Measurements from ENCODE around the gene GLDN.
"Not testable (repeated sequence)": the region's sequence is repeated elsewhere in the genome, so short reads cannot be mapped to it uniquely, and the experiment has no call there.

Gene GLDN

DNA sequence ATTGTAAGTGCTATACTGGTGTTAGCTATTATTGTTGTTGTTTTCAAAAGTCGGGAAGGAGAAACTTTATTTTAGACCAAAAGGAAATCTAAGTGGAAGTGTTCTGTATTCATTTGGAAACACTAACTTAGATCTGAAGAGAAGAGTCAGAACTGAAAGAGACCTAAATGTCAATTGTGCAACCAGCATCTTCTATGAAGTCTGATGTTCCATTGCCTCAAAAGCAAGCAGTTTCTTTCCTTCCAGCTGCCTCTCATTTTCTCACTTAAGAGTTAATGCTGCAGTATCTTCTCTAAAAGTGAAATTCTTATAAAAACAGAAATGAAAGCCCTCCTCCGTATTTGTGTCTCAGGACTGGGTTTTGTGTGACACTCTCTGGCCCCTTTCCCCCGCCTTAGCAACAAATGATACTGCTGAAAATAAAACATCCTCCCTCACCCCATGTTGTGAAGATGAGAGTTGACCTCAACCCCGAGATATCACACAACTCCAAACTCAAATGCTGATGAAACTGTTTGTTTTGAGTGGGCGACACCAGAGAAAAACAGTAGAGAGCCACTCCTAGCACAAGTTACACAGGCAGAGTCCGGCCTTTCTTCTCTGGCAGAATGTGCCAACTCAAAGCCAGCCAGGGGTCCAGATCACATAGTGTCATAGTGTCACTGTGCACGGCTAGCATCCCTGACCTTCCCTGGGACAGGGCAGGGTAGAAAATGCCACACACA is 48.9 kb downstream of the GLDN start:
- no peak for FAIRE-seq

DNA sequence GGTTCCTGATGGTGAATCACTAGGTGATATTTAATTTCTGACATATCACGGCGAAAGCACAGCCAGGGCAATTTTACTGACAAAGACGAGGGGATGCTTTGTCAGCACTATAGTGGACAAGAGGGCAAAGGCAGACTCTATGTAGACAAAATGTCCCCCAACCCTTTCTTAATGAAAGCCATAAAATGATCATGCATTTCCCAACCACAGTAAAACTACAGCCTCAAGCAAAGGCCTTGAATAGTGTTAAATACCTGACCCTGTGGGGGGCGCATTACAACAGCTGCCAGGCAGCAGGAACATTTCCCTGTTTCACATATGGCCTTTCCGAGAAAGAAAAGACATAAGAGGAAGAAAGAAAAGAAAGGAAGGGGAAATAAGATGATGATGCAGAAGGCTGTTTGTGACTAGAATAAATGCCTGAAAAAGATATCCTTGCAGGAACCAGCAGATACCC is 49.5 kb downstream of the GLDN start:
- FAIRE-seq: no peak

DNA sequence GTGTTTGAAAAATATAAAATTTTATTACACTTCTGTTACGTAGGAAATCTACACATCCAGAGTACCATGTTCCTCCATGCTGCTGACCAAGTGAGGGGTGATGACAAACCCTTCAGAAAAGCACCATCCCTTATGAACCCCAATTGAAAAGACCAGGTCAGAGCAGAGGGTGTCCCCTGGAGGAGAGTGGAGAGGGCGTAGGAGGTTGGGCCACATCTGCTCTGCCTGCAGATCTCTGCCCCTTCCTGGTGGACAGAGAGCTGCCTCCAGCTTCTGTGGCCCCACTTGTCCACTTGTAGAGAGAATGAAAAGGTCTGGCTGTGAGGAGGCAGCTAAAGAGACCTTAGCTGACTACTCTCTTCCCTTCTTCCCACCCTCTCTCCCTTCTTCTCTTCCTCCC is 55.5 kb downstream of the GLDN start:
- no peak for FAIRE-seq

DNA sequence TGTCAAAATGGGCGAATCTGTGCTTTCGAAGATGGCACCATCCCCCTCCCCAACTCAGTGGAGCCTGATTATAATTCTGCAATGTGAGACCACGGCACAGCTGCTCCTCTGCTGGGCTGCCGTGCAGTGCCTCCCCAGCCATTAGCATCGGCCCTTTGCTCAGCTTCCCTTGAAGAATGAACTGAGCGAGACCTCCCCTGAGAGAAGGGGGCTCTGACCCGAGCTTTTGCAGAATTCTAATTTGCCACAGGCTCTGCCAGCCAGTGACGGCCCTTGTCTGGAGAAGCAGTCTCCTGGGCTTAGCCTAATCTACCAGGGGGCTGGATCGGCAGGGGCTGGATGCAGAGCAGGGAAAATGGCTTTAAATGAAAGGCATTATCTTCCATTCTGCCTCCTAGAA is 57.2 kb downstream of the GLDN start:
- FAIRE-seq: no peak

DNA sequence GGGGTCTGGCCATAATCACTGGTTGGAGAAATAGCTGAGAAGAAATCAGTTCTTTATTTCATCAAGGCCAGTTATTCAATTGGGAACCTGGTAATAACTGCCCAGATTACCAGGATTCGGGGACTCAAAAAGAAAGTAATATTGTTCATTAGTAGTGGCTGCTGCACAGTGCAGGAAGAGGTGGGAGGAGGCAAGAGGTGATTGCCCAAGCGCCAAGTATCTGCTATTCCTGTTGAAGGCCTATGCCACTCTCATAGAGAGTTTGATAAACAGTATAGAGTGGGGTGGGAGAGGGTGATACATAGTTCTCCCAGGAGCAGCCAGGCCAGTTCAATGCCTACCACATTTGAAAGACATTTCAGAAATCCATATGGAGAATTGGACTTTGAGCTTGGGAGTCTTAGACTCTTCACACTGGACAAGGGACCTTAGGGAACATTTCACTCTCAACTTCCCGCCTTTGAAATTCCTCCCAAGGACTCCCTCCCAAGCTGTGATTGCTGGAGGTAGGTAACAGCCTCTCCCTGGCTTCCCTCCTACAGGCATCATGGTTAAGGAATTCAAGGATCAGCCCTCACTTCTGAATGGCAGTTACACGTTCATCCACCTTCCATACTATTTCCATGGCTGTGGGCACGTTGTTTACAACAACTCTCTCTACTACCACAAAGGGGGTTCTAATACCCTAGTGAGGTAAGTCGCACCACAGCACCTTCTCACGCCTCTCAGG is 59.8 kb downstream of the GLDN start:
- FAIRE-seq: no peak

DNA sequence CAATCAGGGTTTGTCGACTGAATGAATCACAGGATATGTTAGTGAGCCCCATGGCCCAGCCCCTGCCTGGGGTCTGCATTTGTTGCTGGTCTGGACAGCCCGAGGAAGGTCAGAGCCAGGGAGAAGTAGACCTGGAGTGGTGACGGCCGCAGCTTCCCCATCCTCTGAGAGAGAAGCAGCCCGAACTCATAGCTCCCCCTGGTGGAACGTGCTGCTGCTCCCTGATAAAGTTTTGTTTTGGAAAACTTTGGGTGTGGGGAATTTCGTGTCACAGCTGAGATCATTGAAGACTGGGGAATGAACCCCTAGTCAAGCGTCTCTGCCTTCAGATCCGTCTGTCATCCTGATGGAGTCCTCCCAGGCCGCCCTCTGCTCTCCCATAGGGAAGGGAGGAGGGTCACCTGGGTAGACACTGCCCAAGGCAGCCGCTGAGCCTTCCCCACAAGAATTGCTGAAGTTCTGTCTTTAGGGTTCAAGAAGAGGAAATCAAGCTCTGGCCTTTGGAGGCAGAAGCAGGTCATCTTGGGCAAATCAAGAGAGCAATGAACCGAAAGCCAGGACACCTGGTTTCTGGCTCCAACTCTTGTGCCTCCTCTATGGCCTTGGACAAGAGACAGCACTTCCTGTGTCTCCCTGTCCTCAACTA is 60.5 kb downstream of the GLDN start:
- no peak for FAIRE-seq

DNA sequence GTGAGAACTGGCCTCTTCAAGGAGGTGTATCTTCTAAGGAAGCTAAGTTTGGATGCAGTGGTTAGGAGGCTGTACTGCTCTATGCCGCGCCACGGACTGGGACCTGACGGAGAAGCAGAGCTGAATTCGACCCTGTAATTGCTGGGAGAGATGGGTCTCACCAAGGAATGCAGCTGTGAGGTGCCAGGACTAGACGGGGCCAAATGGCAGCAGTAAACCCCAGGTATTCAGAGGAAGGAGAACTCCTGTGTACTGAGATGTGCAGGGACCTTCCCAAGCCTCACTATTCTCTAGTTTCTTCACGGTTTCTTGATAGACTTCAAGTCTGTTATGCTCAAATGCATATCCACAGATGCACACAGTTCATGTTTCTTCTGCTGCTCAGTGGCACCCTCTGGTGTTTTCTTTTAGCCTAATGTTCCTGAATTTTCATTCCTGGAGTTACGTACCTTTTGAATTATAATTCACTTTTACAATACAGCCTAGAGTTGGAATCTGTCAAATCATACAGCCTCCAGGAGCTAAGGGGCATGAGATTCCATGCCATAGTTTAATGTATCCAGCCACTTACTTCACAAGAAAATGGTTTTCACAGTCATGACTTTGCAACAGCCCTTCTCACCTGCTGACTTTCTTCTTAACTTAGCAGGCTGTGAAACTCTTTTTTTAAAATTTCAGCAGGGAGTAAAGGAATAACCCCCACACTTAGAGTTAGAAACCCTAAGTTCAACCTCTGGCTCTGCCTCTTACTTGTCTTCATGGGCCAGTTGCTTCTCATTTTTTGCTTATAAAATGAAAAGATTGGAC is 61.8 kb downstream of the GLDN start:
- no peak for FAIRE-seq

DNA sequence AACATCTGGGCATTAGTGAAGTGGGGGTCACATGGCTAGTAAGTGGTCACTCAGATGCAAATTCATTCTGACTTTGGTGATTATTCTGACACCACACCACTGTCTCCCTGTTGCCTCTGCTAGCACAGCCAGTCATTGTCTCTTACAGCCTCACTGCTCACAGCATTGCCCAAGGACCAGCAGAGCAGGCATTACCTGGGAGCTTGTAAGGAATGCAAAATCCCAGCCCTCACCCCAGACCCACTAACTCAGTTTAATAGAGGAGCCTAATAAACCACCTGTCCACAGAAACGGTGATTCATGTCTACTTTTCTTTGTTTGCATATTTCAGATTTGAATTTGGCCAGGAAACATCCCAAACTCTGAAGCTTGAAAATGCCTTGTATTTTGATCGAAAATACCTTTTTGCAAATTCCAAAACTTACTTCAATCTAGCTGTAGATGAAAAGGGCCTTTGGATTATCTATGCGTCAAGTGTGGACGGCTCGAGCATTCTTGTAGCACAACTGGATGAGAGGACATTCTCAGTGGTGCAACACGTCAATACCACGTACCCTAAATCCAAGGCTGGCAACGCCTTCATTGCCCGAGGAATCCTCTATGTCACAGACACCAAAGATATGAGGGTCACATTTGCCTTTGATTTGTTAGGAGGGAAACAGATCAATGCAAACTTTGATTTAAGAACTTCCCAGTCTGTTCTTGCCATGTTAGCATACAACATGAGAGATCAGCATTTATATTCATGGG is 62.7 kb downstream of the GLDN start:
- FAIRE-seq: no peak

DNA sequence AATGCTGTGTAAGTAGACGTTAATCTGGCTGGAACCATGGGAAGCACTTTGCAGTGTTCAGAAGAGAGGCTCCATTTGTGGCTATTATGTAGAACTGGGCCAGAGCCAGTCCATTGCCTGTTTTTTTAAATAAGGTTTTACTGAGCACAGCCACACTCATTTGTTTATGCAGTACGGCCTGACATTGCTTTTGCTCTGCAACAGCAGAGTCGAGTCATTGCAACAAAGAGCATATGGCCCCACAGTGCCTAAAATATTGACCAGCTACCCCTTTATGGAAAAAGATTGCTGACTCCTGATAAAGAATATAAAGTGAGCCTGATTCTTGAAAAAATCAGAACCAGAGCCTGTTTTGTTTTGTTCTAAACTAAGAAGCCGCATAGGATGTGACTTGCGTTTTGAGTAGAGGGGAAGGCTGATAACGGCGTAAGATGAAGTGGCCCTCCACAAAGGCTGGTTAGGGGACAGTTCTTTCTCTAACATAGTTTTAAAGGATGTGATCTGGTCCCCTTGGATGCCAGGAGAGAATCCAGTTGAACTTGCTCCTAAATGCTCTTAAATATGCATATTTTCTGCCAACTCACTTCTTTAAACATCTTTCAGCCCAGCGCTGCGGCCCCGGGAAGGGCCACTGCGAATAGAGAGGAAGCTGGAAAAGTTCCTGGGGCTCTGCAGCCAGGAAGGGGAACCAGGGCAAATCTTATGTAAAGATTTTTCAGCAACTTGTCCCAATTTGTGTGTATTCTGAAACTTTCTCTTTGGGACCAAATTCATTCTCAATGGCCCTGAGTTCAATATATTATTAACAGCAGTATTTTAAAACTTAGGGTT is 64.5 kb downstream of the GLDN start:
- FAIRE-seq: no peak

DNA sequence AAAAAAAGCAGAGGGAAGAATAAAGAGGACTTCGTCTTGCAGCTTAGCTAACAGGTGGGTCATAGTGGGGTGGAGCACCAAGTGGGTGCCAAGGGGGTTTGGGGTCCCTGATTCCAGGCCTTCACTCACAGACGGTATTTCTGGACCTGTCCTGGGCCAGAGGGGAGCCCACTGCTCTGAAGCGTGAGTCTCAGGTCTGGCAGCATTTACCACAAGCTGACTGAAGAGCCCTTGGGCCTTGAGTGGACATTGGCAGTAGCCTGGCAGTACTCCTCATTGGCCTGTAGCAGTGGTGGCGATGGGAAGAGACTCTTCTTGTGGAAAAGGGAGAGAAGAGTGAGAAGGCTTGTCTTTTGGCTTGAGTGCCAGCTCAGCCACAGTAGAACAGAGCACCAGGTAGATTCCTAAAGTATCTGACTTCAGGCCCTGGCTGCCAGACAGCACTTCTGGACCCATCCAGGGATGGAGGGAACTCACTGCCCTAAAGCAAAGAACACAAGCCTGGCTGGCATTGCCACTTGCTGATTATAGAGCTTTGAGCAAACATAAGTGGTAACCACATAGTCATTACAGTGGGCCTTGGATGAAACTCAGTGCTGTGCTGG is 72.9 kb downstream of the GLDN start:
- FAIRE-seq: no peak

DNA sequence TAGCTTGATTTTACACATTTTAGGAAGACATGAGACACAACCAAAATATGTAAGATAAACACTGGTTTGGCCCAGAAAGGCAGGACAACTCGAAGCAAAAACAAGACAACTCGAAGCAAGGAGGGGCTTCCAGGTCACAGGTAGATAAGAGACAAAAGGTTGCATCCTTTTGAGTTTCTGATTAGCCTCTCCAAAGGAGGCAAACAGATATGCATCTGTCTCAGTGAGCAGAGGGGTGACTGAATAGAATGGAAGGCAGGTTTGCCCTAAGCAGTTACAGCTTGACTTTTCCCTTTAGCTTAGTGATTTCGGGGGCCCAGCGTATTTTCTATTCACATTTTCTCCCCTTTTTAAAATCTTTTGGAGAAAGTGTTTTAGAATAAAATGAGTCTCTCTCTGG is 74.7 kb downstream of the GLDN start:
- no peak for FAIRE-seq

DNA sequence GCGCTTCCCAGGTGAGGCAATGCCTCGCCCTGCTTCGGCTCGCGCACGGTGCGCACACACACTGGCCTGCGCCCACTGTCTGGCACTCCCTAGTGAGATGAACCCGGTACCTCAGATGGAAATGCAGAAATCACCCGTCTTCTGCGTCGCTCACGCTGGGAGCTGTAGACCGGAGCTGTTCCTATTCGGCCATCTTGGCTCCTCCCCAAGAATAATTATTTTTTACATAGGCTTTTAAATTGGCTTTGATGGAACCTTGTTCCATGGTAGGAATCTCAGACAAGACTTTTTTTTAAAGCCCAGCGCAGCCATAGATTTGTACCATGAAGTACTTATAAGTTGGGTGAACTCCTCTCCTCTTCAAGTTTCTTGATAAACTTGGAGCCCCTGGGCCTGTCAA is 81.6 kb downstream of the GLDN start:
- not testable (repeated sequence) for FAIRE-seq

DNA sequence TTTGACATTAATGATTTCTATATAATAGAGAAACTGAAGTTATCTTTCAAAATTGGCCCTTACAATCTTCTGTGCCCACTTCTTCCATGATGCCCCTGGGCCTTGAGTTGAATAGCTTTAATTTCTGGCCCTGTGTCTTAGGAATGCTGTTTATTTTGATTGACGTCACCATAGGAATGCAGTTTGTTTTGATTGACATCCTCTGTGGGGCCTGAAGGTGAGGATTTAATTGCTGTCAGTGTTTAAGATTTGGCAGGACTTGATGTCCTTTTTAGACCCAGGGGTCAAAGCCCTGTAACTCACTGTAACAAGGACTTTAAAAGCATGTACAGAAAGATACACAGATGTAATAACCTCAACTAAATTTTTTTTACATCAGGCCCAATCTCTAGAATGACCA is 83.3 kb downstream of the GLDN start:
- no peak for FAIRE-seq

DNA sequence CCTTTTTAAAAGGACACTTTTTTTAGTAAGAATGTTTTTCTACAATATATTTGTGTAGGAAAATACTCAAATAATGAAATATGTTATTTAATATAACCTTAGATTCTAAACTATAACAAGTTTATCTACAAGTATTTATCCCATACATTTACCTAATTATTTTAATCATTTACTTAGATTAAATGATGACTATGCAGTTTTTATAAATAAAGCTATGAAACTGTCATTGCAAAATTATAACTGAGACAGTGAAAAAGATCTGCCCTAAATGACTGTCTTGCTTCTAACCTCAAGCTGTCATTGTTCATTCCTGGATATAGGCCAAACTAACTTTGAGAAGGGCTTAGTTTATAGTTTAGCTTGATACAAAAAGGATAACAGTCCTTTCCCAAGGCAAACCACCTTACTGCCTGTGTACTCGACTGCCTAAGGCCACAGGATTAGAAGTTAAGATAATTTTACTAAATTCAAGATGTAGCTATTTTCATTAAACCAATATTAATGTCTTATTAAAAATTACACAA is 84.1 kb downstream of the GLDN start:
- FAIRE-seq: peak; percentile 46

DNA sequence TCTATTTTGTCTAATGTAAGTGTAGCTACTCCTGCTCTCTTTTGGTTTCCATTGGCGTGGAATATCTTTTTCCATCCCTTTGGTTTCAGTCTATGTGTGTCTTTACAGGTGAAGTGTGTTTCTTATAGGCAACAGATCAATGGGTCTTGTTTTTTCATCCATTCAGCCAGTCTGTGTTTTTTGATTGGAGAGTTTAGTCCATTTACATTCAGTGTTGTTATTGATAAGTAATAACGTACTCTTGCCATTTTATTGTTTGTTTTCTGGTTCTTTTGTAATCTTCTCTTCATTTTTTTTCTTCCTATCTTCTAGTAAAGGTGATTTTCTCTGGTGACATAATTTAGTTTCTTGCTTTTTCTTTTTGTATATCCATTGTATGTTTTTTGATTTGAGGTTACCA is 97.1 kb downstream of the GLDN start:
- no peak for FAIRE-seq

DNA sequence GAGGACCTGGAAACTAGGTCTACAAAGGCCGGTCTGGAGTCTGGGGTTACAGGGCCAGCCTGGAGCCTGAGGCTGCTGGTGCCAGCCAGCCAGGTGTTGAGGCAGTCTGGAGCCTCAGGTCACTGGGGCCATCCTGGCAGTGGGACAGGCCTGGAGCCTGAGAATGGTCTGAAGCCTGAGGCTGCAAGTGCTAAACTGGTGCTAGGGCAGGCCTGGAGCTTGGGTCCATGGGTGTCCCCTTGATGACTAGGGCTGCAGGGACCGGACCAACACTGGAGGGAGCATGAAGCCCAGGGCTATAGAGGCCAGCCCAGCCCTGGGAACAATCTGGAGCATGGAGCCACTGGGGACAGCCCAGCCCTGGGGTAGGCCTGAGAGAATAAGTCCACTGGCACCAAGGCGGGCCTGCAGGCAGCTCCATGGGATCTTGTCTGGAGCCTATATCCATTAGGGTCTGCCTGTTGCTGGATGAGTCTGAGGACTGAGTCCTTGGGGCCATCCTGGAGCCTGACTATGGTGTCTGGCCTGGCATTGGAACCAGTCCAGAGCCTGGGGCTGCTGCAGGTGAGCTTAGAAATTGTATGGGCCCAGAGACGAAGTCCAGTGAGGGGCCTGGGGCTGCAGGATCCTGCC is 101.9 kb downstream of the GLDN start:
- no peak for FAIRE-seq

DNA sequence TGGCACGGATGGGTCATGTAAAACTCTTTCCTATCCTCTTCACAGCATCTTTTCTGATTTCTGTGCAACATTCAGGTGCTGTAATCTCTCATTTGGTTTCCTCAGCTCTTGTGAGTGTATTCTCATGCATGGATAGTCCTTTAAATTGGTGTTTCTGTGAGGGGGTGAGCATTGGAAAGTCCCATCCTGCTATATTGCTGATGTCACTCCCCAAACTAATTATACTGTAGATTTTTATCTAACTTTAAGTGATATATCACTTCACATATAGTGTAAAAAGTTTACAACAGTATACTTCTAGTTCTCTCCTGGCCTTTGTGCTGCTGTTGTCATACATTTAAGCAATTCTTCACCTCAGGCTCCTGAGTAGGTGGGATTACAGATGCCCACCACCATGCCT is 102.7 kb downstream of the GLDN start:
- no peak for FAIRE-seq

DNA sequence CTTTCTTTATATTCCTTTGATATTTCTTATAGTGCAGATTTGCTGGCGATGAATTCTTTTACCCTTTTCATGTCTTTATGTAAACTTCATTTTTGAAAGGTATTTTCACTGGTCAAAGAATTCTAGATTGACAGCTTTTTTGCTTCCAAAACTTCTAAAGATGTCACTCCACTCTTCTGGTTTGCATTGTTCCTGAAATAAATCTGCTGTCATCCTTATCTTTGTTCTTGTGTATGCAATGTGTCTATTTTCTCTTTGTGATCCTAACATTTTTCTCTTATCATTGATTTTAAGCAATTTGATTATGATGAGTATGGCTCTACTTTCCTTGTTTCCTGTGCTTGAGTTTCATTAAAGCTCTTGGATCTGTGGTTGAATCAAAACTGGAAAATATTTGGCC is 103.4 kb downstream of the GLDN start:
- FAIRE-seq: no peak

DNA sequence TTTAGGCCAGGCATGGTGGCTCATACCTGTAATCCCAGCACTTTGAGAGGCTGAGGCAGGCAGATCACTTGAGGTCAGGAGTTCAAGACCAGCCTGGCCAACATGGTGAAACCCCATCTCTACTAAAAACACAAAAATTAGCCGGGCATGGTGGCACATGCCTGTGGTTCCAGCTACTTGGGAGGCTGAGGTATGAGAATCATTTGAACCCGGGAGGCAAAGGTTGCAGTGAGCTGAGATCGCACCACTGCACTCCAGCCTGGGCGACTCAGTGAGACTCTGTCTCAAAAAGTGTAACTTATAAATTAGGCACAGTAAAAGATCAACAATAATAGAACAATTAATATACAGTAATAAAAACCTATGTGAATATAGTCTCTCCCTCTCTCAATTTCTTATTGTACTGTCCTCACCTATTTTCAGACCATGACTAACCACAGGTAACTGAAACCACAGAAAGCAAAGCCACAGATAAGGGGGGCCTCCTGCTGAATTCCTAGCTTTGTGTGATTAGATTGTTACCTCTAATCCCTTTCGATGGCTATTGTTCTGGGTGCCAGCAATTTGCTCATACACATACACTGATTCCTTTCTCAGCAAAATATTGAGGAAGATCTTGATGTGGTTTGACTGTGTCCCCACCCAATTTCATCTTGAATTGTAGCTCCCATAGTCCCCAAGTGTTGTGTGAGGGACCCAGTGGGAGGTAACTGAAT is 104.7 kb downstream of the GLDN start:
- not testable (repeated sequence) for FAIRE-seq

Measured in TTC549 (cell line).